Measurements from ENCODE around the gene HS3ST2.

DNA sequence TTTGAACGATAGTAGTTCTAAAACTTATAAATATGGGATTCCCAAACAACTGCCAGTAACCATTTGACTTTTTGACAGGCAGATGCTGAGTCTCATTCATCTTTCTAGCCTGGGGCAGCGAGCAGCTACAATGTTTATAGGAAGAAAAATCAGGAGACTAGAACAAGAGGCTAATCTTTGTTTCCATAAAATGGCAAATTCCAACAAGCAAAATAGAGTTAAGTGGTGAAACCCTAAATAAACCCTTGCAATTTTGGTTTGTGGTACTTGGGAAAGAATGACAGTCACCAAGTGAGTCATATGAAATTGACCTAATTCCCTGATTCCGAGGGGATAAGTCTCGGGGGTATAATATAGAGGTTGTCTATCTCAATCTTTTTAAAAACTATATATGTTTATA is 27.3 kb upstream of the HS3ST2 start:
- TF ChIP-seq, protein P1, sequence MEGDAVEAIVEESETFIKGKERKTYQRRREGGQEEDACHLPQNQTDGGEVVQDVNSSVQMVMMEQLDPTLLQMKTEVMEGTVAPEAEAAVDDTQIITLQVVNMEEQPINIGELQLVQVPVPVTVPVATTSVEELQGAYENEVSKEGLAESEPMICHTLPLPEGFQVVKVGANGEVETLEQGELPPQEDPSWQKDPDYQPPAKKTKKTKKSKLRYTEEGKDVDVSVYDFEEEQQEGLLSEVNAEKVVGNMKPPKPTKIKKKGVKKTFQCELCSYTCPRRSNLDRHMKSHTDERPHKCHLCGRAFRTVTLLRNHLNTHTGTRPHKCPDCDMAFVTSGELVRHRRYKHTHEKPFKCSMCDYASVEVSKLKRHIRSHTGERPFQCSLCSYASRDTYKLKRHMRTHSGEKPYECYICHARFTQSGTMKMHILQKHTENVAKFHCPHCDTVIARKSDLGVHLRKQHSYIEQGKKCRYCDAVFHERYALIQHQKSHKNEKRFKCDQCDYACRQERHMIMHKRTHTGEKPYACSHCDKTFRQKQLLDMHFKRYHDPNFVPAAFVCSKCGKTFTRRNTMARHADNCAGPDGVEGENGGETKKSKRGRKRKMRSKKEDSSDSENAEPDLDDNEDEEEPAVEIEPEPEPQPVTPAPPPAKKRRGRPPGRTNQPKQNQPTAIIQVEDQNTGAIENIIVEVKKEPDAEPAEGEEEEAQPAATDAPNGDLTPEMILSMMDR (IDR thresholded peaks at IDR 0.05; ENCODE audit: borderline replicate concordance, extremely low read depth, low read length, poor library complexity, severe bottlenecking), result no peak
- TF ChIP-seq EZH2 (IDR thresholded peaks at IDR 0.05; ENCODE audit: borderline replicate concordance, low read depth, low read length, severe bottlenecking), result no peak

All from DND-41 (cell line).